Measurements from ENCODE around the gene SHKBP1.
"Not testable (repeated sequence)": the region's sequence is repeated elsewhere in the genome, so short reads cannot be mapped to it uniquely, and the experiment has no call there.

Gene SHKBP1

DNA sequence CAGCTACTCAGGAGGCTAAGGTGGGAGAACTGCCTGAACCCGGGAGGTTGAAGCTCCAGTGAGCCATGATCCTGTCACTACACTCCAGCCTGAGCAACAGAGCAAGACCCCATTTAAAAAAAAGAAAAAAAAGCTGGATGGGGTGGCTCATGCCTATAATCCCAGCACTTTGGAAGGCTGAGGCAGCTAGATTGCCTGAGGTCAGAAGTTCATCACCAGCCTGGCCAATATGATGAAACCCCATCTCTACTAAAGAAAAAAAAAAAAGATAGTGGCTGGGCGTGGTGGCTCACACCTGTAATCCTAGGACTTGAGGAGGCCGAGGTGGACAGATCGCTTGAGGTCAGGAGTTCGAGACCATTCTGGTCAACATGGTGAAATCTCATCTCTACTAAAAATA is 39.5 kb downstream of the SHKBP1 start:
- no peak for DNase-seq

DNA sequence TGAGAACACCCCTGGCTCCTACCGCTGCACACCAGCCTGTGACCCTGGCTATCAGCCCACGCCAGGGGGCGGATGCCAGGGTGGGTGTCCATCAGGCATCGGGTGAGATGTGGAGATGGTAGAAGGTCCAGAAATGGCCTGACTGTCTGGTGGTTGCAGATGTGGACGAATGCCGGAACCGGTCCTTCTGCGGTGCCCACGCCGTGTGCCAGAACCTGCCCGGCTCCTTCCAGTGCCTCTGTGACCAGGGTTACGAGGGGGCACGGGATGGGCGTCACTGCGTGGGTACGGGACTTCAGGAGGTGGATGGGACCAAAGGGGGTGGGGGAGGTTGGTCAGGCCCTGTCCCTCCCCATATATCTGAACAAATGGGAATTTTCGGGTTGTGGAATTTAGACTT is 40.3 kb downstream of the SHKBP1 start:
- DNase-seq, result no peak

DNA sequence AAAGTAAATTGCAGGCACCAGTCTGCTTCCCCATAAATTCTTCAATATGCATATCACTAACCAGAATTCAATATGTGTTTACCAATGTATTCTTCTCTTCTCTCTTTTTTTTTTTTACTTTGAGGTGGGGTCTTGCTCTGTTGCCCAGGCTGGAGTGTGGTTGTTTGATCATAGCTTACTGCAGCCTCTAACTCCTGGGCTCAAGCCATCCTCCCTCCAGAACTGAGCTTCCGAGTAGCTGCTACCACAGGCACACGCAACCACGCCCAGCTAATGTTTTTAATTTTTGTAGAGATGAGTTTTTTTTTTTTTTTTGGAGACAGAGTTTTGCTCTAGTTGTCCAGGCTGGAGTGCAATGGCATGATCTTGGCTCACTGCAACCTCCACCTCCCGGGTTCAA is 41.3 kb downstream of the SHKBP1 start:
- no peak for DNase-seq

DNA sequence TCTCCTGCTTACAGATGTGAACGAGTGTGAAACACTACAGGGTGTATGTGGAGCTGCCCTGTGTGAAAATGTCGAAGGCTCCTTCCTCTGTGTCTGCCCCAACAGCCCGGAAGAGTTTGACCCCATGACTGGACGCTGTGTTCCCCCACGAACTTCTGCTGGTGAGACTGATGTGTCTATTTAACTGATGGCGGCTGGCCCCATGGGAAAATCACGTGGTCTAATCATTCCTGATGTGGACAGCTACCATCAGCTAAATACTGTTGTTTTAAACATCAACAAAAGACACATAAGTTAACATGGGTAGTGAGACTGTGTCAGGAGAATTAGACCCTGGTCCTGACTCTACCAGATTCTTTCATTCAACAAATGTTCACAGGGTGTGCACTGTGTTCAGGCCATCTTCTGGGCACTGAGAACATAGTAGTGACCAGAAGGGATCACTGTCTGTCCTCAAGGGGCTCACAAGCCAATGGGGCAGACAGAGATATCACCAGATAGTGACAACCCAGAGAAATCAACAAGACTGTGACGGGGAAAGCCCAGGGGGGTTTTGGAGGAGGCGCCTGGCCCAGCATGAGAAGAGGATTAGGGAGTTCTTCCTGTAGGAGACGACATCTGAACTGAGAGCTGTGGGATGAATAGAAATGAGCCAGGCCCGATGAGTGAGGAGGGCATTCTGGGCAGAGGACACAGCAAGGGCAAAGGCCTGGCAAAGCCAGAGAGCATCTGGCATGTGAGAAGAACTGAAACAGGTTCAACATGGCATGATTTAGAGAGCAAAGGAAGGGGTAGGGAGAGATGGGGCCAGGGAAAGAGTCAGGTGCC is 42.9 kb downstream of the SHKBP1 start:
- no peak for DNase-seq

DNA sequence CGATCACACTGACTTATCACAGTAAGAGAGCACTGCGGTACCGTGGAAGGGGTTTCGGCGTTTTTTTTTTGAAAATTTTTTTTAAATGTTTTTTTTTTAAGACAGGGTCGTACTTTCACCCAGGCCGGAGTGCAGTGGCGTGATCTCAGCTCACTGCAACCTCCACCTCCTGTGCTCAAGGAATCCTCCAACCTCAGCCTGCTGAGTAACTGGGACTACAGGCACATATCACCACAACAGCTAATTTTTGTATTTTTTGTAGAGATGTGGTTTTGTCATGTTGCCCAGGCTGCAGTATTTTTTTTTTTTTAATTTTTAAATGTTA is 43.5 kb downstream of the SHKBP1 start:
- no peak for DNase-seq

DNA sequence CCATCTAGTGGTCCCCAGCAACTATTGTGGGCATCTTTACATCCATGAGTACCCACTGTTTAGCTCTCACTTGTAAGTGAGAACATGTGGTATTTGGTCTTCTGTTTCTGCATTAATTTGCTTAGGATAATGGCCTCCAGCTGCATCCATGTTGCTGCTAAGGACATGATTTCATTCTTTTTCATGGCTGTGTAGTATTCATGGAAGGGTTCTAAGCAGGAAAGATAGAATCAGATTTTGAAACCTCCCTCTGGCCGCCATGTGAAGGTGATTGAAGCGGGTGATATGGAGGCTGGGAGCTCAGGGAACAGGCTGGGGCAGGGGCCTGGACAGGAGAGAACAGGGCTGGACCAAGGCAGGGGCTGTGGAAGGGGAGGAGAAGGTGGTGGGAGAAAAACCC is 44.6 kb downstream of the SHKBP1 start:
- no peak for DNase-seq

DNA sequence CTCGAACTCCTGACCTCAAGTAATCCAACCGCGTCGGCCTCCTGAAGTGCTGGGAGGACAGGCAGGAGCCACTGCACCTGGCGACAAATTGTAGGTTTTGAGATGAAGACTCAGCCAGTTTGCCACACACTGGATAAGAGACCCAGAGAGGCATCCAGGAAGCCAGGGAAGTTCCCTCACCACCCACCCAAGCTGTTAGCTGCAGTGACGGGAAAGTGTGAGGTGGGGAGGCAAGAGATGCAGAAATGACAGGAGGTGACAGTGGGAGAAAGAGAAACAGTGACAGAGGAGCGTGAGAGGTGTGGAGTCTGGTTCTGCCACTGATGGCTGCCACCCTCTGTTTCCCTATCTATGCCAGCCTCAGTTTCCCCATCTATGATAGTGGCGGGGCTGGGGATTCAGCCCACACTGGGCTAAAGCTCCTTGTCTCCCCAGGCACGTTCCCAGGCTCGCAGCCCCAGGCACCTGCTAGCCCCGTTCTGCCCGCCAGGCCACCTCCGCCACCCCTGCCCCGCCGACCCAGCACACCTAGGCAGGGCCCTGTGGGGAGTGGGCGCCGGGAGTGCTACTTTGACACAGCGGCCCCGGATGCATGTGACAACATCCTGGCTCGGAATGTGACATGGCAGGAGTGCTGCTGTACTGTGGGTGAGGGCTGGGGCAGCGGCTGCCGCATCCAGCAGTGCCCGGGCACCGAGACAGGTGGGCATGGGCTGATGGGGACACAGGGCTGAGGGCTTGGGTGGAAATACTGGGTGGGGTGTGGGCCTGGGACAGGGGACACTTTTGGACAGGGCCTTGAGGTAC is 45.5 kb downstream of the SHKBP1 start:
- no peak for DNase-seq

DNA sequence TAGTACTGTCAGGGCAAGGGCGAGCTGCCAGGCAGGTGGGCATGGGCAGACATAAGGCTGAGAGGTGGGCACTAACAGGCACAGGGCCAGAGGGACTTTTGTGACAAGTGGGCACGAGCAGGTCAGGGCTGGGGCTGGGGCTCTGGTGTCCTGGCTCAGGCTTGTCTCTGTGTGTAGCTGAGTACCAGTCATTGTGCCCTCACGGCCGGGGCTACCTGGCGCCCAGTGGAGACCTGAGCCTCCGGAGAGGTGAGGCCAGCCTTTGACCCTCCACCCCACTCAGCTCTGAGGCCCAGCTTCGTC is 46.1 kb downstream of the SHKBP1 start:
- no peak for DNase-seq

DNA sequence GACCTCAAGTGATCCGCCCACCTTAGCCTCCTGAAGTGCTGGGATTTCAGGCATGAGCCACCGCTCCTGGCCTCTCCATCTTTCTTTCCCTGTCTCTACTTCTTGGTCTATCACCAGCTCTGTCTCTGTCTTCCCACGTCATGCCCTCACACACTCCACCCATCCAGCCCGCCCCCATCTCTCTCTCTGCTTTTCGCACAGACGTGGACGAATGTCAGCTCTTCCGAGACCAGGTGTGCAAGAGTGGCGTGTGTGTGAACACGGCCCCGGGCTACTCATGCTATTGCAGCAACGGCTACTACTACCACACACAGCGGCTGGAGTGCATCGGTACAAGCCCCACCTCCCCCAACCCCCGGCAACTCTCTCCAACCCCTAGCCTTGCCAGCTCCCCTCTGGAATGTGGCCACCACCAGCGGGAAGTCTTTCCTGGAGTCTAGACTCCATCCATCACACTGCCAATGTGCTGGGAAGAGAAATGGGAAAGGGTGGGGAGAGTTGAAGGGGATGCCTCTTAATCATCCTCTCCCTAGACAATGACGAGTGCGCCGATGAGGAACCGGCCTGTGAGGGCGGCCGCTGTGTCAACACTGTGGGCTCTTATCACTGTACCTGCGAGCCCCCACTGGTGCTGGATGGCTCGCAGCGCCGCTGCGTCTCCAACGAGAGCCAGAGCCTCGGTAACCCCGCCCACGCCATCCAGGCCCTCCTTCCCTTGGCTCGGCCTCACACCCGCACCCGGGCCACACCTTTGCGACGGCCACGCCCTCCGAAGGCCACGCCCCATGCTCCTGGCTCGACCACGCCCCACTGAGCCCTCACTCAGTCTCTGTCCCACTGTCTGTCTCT is 47.0 kb downstream of the SHKBP1 start:
- peak; percentile 88 to 98 for DNase-seq

DNA sequence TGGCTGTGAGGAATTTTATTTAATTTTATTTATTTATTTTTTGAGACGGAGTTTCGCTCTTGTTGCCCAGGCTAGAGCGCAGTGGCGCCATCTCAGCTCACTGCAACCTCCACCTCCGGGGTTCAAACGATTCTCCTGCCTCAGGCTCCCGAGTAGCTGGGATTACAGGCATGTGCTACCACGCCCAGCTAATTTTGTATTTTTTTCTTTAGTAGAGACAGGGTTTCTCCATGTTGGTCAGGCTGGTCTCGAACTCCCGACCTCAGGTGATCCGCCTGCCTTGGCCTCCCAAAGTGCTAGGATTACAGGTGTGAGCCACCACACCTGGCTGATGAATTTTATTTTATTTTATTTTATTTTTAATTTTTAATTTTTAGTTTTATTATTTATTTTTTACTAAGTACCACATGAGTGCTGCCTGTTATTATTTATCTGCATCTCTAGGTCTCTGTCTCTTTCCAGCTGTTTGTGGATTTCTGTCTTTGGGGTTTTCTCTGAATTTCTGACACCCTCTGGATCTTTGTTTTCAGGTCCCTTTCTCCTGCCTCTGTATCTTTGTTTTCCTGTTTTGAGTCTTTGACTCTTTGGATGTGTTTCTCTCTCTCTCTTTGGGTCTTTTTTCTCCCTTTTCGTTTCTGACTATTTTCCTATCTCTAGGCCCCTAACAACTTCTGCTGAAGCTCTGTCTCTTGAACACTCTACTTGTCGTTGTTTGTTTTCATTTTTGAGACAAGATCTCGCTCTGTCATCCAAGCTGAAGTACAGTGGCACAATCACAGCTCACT is 47.9 kb downstream of the SHKBP1 start:
- DNase-seq, result not testable (repeated sequence)

DNA sequence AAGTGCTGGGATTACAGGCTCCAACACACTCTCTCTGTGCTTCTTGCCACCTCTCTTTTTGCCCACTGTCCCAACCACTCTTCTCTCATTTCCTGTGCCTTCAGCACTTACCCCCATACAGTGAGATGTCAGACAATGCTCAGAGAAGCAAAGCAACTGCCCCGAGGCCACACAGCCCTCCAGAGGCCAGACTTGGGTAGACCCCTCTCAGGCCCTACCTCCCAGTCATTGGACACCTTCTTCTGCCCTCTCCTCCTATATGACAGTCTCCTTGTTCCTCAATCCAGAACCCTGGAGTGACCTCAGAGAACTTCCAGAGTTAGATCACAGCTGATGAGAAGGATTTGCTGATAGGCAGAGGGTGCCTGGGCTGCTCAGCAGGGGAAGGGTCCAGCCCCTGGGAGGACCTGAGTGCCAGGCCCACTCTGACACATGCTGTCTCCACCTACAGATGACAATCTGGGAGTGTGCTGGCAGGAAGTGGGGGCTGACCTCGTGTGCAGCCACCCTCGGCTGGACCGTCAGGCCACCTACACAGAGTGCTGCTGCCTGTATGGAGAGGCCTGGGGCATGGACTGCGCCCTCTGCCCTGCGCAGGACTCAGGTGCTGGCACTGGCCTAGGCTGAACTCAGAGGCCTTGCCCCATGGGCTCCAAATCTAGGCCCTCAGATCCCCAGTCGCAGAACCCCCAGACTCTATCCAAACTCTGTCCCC is 48.9 kb downstream of the SHKBP1 start:
- DNase-seq, result no peak

DNA sequence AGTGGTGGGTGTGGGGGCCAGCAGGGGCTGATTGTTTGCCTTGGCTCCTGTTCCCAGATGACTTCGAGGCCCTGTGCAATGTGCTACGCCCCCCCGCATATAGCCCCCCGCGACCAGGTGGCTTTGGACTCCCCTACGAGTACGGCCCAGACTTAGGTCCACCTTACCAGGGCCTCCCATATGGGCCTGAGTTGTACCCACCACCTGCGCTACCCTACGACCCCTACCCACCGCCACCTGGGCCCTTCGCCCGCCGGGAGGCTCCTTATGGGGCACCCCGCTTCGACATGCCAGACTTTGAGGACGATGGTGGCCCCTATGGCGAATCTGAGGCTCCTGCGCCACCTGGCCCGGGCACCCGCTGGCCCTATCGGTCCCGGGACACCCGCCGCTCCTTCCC is 50.2 kb downstream of the SHKBP1 start:
- no peak for DNase-seq

DNA sequence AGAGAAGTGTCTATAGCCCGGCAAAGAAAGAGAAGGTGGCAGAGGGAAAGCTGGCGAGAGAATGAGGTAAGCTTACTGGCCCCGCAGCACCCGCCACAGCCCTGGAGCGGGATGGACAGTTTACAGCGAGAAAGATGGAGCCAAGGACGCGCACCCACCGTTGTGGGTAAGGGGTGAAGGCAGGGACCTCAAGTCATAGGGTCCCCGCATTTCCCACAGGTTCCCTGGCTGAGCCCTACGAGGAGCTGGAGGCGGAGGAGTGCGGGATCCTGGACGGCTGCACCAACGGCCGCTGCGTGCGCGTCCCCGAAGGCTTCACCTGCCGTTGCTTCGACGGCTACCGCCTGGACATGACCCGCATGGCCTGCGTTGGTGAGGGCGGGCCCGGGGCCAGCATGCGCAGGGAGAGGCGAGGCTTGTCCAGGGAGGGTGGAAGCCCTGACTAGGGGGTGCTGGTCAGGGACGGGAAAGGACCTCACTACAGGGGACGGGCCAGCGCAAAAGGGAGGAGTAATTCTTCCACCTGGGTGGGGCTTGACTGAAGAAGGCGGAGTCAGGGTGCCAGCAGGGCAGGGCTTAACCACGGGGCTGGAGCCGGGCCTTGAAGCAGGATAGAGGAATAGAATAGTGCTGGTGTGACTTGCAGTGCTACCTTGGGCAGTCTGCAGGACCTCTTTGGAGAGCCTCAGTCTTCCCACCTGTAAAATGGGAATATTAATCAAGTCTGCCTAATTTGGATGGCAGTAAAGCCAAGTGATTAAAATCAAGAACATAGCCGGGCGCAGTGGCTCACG is 51.0 kb downstream of the SHKBP1 start:
- DNase-seq, result no peak

DNA sequence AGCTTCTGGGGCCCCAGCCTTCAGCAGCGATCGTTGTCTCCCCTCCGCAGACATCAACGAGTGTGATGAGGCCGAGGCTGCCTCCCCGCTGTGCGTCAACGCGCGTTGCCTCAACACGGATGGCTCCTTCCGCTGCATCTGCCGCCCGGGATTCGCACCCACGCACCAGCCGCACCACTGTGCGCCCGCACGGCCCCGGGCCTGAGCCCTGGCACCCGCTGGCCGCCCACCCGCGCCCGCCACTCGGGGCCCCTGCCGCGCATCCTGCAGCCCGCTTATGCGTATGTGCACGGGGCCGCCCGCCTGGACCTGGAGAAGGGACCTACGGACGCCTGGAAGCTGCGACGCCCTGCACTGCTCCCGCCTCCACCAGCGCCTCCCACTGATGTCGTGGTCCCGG is 52.7 kb downstream of the SHKBP1 start:
- DNase-seq, result no peak

DNA sequence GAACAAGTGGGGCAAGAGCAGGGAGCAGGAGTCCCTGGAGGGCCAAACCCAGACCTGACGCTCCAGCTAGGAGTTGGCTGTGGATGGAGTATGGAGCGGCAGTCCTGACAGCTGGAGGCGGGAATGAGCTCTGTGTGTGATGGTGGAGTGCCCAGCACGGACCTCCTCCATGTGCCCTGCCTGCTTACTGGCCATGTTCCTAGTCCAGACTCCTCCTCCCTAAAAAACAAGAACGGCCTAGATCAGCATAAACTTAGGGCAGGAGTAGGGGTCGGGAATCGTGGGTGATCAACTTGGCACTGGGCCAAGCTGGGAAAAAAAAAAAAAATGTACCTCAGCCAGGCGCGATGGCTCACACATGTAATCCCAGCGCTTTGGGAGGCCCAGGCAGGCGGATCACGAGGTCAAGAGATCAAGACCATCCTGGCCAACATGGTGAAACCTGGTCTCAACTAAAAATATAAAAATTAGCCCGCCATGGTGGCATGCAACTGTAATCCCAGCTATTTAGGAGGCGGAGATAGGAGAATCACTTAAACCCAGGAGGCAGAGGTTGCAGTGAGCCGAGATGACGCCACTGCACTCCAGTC is 54.0 kb downstream of the SHKBP1 start:
- no peak for DNase-seq

DNA sequence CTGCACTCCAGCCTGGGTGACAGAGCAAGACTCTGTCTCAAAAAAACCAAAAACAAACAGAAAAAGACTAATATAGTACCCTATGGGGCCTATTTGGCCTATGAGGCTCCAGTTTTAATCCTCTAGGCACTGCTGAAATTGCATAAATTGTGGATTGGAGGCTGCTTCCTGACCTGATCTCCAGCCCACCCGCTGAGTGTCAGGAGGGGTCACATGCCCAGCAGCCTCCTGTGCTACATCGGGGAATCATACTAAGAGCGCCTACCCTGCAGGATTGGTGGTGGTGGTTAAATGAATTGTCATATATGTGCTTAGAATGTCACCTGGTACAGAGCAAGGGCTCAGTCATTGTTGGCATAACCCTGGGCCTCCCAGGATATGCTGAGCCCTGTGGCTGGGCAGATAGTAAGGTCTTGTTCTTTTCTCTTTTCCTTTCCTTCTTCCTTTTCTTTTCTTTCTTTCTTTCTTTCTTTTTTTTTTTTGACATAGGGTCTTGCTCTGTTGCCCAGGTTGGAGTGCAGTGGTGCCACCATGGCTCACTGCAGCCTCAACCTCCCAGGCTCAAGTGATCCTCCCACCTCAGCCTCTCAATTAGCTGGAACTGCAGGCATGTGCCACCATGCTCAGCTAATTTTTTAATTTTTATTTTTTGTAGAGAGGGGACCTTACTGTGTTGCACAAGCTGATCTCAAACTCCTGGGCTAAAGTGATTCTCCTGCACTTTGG is 55.8 kb downstream of the SHKBP1 start:
- no peak for DNase-seq

DNA sequence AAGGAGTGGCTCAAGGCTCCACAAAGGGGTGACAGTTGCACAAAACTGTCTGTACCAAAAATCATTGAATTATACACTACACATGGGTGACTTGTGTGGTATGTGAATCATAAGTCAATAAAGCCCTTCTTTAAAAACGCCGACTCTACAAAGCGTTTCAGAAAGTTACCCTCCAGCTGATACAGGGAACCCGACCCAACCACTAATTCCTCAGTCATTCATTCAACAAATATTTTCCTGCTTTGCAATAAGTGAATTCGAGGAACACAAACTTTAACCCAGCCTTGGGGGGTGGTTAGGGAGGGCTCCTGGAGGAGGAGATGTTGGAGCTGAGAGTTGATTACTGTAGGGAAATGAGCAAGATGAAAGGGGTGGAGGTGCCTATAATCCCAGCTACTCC is 56.5 kb downstream of the SHKBP1 start:
- no peak for DNase-seq

DNA sequence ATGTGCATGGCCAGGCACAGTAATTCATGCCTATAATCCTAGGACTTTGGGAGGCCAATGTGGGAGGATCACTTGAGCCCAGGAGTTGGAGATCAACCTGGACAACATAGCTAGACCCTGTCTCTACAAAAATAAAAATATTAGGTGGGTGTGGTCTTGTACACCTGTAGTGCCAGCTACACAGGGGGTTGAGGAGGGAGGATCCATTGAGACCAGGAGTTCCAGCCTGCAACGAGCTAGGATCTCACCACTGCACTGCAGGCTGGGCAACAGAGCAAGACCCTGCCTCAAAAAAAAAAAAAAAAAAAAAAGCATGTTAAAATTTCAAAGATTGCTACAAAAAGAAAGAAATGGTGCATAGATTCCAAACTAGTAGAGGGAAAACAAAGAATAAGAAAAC is 61.7 kb downstream of the SHKBP1 start:
- DNase-seq, result no peak

DNA sequence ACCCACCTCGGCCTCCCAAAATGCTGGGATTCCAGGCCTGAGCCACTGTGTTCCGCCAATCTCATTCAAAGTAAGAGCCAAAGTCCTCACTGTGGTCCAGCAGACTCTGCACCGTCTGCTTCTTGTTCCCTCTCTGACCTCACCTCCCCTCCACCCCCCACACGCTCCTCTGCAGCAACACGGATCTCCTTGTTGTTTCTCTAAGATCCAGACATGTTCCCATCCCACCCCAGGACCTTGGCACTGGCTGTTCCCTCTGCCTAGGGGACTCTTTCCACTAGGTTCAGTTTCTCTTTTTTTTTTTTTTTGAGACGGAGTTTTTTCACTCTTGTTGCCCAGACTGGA is 62.9 kb downstream of the SHKBP1 start:
- DNase-seq, result no peak

DNA sequence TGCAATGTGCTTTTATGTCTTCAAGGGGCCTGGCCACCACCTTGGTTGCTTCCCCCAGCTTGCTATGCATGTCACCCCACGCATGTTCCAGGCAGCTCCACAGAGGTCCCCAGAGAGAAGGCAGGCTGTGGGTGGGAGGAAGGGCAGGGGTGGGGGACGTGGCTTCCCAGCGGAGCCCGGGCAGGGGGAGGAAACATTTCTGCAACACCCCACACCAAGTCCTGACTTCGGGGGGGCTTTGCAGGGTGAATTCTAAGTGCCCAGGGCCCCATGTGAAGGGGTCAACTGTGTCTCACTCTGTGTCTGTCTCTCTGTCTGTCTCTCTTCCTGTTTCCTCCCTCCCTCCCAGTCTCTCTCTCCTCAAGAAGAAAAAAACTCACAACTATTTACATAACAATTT is 64.1 kb downstream of the SHKBP1 start:
- DNase-seq, result no peak
